K562 (cell line): ENCODE data around the gene COL15A1.

Source experiments
- PKNOX1 ChIP-seq: fragments of 450-650 bp; IDR thresholded peaks from 2 replicates; pipeline ENCODE4 v1.6.1; 2016
- RFX5 ChIP-seq: IDR thresholded peaks from 2 replicates; pipeline ENCODE4 v1.6.1; 2011; ENCODE audit warnings: low read depth, mild to moderate bottlenecking, improper control_type of control experiment, low read length
- TRIM28 ChIP-seq: fragments of 450-650 bp; IDR thresholded peaks from 2 replicates; pipeline ENCODE4 v1.6.1; 2017

GRCh38 chr9:99062549-99062948, 118.8 kb downstream of the COL15A1 start:
- no peak for TF ChIP-seq TRIM28
- TF ChIP-seq RFX5: no peak
- no peak for TF ChIP-seq PKNOX1
